ENCODE measurements around the gene GSG1.

Gene GSG1

DNA sequence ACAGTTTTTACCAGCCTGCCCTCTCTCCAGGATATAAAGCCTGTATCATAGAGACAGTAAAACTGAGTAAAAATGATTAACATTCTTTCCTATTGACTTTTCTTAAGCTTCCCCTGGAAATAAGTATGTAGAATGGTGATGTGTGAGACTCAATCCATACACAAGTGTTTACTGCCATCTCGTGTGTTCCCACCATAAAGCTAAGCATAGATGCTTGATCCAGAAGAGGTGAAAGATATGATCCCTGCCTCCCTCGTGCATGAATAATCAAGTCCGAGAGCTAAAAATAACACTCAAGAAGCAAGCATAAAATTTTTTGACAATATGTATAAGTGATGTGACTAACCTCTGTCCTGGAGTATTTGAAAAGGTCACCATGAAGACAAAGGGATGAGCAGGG lies 16.9 kb upstream of the GSG1 start:
- DNase-seq (ENCODE audit: extremely low read depth in 1 of 2, low read depth in 1 of 2): no peak

DNA sequence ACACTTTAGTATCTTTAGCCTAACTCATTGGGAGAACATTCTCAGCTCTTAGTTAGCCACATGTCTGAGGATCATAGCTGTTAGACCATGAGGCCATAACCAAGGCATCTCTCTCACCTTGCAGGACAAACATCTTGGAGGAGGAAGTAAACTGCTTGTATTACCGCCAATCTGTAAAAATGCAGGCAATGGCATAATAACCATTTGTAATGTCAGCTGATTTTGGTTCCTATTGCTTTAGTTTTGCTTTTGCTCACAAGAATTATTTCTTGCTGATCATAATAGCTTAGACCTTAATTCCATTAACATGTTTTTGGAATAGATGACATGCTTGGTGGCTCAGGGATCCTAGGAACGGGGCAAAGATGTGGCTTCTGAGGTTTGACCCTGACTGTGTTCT lies 16.4 kb upstream of the GSG1 start:
- DNase-seq (ENCODE audit: extremely low read depth in 1 of 2, low read depth in 1 of 2): no peak

DNA sequence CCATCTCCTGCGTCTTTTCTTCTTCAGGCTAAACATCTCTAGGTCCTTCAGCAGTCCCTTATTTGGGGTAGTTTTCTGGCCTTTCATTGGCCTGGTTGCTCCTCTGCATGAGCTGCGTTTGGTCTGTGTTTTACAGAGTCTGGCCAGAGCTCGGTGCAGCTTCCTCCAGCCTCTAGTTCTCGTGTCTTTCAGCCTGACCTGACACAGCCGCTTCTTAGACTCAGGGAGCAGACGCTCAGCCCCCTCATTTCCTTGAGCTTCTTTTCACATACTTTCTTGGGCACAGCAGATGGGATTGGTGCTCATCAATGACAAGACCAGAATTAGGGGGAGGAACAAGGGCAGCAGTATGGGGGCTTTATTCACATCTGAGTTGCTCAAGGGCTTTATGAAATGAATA lies 13.6 kb upstream of the GSG1 start:
- no peak for DNase-seq (ENCODE audit: extremely low read depth in 1 of 2, low read depth in 1 of 2)

DNA sequence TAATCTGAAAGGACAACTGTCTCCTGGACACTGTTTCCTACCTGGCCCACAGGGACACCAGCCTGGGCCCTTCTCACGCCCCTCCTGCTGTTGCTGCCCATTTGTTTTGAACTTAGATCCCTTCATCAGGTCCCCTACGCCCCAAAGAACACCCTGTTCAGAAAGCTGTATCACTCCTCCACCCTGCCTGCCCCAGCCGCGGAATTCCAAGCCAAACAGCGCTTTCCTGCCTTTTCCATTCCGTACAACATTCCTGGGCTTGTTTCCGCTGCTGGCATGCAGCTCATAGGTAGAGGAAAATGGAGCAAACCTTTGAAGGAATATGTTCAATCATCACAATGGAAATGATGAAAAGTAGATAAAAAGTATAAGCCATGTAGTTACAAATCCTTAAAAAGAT lies 12.8 kb upstream of the GSG1 start:
- no peak for DNase-seq (ENCODE audit: extremely low read depth in 1 of 2, low read depth in 1 of 2)

DNA sequence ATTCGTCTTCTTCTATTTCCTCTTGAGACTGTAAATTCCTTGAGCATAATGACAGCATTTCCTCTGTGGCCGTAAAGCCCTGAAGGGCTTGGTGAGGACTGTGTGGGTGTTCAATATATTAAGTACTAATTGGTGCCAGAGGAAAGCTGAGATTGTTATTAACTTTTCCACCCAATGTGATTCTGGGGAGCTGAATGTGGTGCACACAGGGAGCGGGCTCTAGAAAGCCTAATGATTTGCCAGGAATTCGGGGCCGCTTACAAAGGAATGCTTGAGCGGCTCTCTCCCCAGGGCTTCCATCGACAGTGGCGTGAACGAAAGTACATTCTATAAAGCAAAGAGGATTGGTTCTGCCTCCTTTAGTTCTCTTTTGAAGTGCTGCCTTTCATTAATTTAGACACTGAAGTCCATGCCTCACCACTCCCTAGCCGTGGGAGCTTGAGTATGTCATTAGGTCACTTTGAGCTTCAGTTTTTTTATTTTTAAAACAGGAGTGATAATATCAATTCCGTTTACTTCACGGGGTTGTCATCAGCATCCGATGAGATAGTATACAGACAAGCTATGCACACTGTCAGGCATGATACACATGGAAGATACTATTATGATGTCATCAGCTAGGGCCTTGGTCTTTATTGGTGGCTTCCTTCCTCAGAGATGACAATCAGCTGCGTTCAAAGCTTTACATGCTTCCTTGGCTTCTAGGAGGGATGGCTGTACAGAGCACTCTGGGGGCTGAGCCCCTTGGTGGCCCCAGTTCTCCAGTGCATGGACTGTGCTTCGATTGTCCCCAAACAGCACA lies 11.0 kb upstream of the GSG1 start:
- DNase-seq (ENCODE audit: extremely low read depth in 1 of 2, low read depth in 1 of 2): no peak

DNA sequence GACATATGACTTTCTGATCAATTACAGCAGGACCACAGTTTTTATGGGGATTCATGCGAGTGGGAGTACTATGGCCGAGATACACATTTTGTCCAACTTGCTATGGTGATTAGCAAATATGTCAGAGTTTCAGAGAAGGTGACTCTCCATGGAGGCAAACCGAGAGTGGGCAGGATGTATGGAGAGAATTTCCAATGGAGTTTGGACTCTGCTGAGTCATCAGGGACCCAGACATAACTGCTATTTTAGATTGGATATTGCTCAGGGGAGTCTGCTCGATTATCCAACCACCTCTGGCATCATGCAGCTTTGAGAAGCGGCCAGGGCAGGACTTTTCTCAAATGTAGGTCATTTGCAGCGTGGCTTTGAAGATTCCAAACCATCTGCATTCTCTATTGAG lies 9.5 kb upstream of the GSG1 start:
- no peak for DNase-seq (ENCODE audit: extremely low read depth in 1 of 2, low read depth in 1 of 2)

DNA sequence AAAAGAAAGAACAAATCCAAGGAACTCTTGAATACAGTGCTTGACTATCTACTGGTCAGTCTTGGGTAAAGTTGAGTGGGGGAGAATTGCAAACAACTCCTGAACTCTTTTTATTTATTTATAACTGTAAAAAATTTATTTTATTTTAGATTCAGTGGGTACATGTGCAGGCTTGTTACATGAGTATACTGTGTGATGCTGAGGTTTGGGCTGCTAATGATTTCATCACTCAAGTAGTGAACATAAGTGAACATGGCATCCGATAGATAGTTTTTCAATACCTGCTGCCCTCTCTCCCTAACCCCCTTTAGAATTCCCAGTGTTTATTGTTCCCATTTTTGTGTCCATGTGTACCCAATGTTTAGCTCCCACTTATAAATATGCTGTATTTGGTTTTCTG lies 3.2 kb upstream of the GSG1 start:
- no peak for DNase-seq (ENCODE audit: extremely low read depth in 1 of 2, low read depth in 1 of 2)

DNA sequence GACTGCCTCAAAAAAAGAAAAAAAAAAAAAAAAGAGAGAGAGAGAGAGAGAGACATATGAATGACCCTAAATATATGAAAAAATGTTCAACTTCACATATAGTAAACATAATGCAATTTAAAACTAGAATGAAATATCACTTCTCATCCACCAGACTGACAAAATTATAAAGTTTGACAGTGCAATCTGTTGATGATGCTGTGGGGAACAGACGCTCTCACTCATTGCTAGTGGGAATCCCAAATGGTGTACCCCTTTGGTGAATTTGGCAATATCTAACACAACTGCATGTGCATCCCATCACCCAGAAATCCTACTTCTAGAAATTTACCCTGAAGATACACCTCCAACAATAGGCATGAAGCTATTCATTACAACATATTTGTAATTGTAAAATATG lies 2.3 kb upstream of the GSG1 start:
- no peak for DNase-seq (ENCODE audit: extremely low read depth in 1 of 2, low read depth in 1 of 2)

DNA sequence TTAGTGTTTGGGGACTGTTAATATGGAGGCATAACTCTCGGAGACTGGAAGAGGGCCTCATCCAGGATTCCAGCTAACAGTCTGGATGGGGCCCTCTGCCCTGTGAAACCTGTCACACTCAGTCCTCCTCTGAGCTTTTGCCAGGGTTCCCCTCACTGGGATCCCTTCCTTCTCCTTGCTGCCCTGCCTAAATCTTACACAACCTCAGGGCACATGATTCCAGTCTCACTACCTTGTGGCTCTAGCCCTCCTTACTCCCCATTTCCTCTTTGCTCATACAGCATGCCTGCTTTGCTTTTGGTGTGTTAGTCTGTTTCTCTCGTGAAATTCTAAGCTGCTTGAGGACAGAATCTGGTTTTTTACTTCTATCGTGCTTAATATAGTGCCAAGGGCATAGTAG lies 942 bp upstream of the GSG1 start:
- no peak for DNase-seq (ENCODE audit: extremely low read depth in 1 of 2, low read depth in 1 of 2)

DNA sequence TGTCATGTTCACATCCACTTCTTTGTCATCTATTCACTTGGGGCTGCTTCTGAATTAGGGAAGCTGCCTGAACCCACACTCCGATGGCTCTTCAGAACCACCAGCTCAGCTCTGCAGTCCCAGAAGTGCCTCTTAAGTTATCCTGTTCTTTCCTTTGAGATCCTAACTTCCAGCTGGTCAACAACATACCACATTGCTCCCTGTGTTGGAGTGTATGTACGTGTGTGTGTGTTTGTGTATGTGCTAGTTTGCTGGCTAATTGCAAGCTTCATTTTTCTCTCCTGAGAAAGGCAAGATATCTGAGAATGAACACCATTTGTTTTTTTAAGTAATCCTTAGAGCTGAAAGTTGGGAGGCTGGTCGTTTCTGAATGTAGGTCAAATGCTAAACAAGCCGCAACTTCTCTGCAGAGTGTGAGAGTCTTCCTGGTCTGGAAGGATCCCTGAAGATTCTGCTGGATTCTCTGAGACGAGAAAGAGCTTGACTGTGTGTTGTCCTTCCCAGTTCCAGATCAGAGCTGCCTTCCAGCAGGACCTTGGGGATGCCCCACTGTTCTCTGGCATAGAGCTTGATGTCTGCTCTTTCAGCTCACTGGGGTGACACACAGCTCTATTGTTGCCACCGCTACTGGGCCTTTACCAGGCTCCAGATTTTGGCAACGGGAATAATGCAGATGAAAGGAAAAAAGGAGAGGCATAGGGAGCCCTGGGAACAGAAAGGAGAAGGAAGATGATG lies 839 bp downstream of the GSG1 start:
- no peak for DNase-seq (ENCODE audit: extremely low read depth in 1 of 2, low read depth in 1 of 2)

DNA sequence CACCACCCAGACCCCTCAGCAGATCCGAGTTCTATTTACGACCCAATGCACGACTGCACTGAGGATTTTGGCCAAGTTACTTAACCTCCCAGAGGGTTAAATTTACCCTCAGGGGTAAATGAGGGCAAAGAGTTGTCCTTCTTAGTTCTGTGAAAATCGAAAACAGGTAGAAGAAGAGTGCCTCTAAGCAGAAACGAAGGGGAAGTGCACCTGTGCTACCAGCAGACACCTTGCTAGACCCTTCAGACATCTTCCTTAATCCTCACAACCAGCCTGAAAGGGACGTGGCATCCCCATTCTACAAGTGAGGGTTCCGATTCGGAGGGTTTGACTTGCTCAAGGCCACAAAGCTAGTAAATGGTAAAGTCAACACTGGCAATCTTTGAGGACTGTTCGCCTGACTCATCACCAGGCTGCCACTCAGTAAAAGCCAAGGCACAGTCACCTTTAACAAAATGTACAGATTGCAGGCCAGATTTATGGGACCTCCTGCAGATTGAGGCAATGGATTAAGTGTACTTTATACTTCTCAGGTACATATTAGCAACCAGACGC lies 1.6 kb downstream of the GSG1 start:
- DNase-seq (ENCODE audit: extremely low read depth in 1 of 2, low read depth in 1 of 2): peak in 1 of 2 donors; percentile 29

DNA sequence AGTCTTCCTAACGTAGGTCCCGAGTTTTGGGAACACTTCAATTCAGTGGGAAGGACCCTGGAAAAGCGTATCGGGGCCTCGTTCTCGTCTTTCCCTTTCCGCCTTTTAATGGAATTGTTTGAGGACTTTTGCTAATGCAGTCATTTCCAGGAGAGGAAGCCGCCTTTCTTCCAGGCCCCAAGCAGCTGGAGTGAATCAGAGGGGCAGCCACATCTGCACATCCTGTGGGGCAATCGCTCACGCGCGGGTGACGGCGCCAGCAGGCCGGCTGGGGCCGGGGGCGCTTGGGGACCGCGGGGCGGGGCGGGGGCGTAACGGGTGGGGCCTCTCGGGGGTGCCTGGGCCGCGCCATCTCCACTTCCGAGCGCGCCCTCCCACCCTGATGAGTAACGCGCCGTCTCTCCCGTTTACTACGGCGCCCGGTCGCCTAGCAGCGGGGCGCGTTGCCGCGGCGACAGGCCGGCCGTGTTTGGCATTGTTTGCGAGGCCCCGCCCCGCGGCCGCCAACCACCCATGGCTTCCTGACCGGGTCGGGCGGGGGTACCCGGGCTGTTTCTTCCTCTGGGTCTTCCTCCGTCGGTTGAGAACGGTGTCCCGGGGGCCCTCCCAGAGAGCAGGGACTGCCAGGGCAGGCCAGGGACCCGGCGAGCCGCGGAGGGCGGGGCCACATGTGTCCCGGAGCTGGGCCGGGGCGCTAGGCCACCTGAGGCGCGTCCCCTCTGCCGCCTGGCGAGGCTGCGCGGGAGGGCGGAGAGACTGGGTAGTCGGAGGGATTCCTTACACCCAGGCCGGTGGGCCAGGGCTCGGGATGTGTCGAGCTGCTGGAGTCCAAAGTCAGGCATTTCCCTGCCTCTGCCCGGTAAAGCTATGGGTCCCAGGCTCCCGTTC lies 2.3 kb downstream of the GSG1 start:
- peak; percentile 82 to 87 for DNase-seq (ENCODE audit: extremely low read depth in 1 of 2, low read depth in 1 of 2)

DNA sequence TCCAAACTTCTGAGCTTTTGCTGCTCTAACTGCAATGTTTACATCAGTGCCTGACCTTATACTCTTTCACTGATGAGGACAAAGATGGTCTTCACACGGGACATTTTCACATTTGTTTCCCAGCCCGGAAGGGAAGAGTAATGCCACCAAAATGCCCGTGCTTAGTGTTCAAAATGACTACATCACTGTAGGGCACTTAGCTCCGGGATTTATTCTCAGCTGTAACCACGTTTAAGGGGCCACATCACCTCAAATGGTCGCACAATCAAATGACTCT lies 2.9 kb downstream of the GSG1 start:
- DNase-seq (ENCODE audit: extremely low read depth in 1 of 2, low read depth in 1 of 2): no peak

DNA sequence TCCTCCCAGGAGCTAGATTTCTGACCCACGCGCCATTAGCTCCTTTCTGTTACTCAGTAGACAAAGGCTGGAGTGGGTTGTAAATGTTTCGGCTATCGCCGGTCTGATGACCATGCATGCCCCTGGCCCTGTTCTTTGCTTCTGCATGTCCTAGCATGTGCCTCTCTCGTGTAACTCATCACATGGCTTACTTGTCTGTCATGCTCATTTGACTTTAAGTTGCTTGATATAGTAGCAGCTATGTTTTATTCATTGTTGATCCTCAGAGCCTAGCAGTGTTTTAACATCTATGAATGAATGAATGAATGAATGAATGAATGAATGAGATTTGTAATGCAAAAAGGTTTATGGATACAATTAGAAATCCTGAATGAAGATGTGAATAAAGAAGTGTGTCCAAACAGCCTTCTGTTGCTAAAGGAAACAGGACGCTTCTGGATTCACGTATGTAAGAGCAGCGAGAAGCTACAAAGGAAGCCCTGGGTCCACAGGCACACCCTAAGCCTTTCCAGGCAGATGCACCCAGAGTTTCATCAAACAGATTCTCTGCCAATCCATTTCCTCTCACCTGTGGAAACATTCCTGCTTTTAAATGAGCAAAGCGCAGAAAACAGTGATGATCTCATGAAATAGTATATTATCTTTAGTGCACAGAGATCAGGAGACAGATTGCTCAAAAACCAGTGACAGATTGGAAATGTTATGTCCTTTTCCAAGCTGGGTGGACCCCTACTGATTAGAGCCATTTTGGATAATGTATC lies 3.4 kb downstream of the GSG1 start:
- no peak for DNase-seq (ENCODE audit: extremely low read depth in 1 of 2, low read depth in 1 of 2)

DNA sequence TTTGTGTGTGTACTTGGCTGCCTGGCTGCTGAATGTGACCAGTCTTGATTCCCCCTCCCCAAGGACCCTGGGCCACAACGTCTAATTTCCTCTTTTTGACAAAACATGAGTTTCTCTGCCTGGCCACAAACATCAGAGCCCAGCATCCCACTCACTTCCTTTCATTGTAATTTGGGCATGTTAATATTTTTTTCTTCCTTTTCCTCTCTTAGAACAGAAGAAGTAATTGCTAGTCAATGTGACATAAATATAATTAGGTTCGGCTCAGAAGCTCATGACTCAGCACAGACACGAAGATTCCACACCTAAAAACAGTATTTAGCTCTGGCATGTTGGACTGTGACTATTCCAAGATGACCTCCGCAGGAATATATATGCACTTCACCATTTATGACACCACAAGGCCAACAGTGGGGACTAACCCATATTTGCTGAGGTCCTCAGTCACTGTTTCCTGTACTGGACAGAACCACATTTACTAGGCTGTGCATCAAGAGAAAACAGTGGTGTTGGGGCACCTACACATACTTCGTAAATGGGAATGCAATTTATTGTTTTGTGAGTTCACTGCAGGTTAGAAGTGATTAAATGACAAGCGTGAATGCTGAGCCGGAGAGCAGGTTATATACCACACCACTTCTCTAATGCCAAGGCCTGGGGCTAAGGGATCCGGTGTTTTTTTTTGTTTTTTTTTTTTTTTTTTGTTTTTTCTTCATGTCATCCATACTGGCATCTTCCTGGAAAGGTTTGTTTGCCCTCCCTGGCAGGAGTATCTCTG lies 4.2 kb downstream of the GSG1 start:
- DNase-seq (ENCODE audit: extremely low read depth in 1 of 2, low read depth in 1 of 2): no peak

DNA sequence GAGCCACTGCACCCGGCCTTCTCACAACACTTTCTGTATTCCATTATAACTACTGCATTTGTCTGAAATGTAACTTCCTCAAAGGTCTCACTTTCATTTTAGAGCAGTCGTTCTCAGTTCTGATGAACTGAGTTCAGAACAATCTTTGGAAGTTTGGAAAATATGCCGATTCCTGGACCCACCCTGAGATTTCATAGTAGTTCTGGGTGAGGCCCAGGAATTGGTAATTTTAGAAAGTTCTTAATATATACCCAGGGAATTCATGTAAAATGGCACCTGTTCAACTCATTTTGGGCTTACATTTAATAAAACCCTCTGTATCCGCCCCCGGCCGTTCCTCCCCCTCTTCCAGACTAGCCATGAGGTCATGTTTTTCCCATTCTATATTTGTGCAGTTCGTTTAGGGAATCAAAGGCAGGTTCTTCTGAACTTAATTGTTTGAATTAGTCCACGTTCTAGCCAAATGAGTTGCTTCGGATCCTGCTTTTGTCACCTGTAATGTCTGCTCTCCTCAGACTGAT lies 5.9 kb downstream of the GSG1 start:
- DNase-seq (ENCODE audit: extremely low read depth in 1 of 2, low read depth in 1 of 2): no peak

DNA sequence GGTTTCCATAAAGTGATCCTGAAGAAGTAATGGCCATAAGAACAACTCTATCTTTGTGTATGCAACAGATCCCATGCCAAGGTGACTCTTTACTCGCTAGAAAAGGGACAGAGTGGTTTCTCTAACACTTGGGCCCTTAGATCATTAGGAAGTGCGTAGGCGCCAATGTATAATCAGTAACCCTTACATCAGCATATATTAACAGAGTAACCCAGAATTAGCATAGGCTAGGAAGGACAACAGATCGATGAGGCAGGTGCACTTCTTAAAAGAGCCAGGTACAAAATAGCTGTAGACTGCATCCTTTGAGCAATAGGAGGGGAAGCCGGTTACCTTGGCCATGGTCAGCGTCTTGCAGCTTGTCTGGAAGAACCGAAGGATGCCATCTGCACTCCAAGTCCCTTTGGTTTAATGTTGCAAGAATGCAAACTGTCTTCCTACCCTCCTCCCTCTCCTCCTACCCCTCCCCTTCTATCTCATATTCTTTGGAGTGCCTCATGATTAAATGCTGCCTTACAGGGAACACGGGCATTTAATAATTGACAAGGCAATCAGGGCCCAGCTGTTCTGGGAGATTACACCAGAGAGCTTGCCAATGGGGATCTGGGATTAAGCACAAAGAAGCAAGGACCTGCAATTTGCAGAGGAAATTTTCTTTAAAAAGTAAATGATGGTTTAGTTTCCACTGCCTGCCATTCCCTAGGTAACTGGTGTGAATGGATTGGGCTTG lies 8.0 kb downstream of the GSG1 start:
- no peak for DNase-seq (ENCODE audit: extremely low read depth in 1 of 2, low read depth in 1 of 2)

DNA sequence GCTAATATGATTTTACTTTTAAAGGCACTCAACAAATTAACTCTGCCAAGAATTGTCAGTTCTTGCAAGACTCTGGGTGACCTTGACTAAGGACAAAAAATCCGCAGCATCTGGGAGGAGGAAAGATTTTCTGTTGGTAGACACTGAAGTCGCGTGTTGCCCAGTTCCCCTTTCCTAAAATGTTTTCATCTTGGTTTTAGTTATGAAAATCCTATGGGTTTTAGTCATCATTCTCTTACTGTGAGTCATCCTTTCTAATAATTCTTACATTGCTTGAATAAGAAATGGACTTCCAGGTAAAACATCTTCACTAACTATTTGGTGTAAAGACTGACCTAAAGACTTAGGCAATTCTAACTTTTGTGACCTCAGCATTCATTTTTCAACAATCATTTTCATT lies 9.1 kb downstream of the GSG1 start:
- no peak for DNase-seq (ENCODE audit: extremely low read depth in 1 of 2, low read depth in 1 of 2)

DNA sequence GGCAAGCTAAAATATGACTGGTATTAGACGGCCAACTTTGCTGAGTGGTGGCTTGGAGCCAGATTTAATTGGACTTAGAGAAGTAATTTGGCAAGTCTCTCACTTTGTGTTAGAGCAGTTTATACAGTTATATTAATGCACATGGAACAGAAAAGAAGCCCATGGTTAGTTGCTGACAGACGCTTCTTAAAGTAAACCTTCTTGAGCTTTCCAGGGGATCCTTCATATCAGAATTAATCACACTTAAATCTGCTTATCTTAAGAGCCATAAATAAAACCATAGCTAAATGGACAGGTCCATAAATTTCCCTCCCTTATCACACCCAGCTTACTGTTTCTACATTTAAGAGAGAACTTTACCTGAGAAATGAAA lies 9.6 kb downstream of the GSG1 start:
- DNase-seq (ENCODE audit: extremely low read depth in 1 of 2, low read depth in 1 of 2): no peak
